K562 (cell line): ENCODE results near the gene ZNF778. TPM values are rescaled to one million over a fixed set of nuclear protein-coding genes. Genes with fewer than 3 reads are reported as not detected.
A peak's percentile ranks its signal among the peaks of the same experiment; 100 is the strongest.

Source experiments
- CBX2 ChIP-seq: fragments of 200-600 bp; sonication (generic); IDR thresholded peaks from one replicate; pipeline ENCODE4 v1.6.1; 2012; ENCODE audit warnings: mild to moderate bottlenecking, low read length, inconsistent platforms; ENCODE audit not compliant: insufficient read depth, poor library complexity, severe bottlenecking
- DDX20 ChIP-seq: fragments of 450-650 bp; IDR thresholded peaks from 2 replicates; pipeline ENCODE4 v1.6.1; 2016; ENCODE audit warnings: missing genetic modification characterization, low read depth, mild to moderate bottlenecking, missing compliant biosample characterization, moderate library complexity
- HMG20A ChIP-seq: fragments of 450-650 bp; formaldehyde crosslinking; conservative IDR thresholded peaks from 2 replicates; pipeline ENCODE4 v1.4.0; 2020; ENCODE audit warnings: mild to moderate bottlenecking, mixed read lengths
- MLX ChIP-seq, 2 experiments: fragments of 450-650 bp in 1 of 2; sonication (generic) in 1 of 2; formaldehyde crosslinking; conservative IDR thresholded peaks; 2 replicates each; pipeline versions ENCODE4 v1.4.0 to v1.8.1; 2020 to 2022; ENCODE audit warnings: mild to moderate bottlenecking in 1 of 2, missing genetic modification reagents in 1 of 2
- NRF1 ChIP-seq, 2 experiments: fragments of 450-650 bp; IDR thresholded peaks in 1 of 2; conservative IDR thresholded peaks in 1 of 2; 2 replicates each; pipeline ENCODE4 v1.6.1; 2014; ENCODE audit warnings: mild to moderate bottlenecking in 2 of 2
- RBM25 ChIP-seq: fragments of 200-400 bp; formaldehyde crosslinking; IDR thresholded peaks from 2 replicates; pipeline ENCODE4 v1.6.1; 2018; ENCODE audit warnings: low read length, low read depth, moderate library complexity; ENCODE audit not compliant: severe bottlenecking
- SAP30 ChIP-seq: fragments of 200-600 bp; sonication (generic); IDR thresholded peaks from 2 replicates; pipeline ENCODE4 v1.6.1; 2012; ENCODE audit warnings: borderline replicate concordance, low read depth, mild to moderate bottlenecking, moderate library complexity, low read length, control low read depth, inconsistent platforms; ENCODE audit not compliant: insufficient read depth, poor library complexity, severe bottlenecking
- TEAD1 ChIP-seq, 2 experiments: fragments of 450-650 bp in 1 of 2; sonication (generic) in 1 of 2; formaldehyde crosslinking; IDR thresholded peaks; 2 replicates each; pipeline versions ENCODE4 v1.4.0 to v1.8.0; 2020 to 2022; ENCODE audit warnings: mild to moderate bottlenecking in 2 of 2, missing genetic modification reagents in 1 of 2
- USF2 ChIP-seq: sonication (generic); formaldehyde crosslinking; IDR thresholded peaks from 2 replicates; pipeline ENCODE4 v1.5.0; 2020; ENCODE audit warnings: missing genetic modification reagents
- ZNF561 ChIP-seq: fragments of 450-650 bp; formaldehyde crosslinking; conservative IDR thresholded peaks from 2 replicates; pipeline ENCODE4 v1.4.0; 2020; ENCODE audit warnings: mild to moderate bottlenecking, moderate library complexity
- polyA plus RNA-seq, 8 experiments: library from polyadenylated mRNA; depleted of rRNA in 4 of 8; stranded (reverse) in 5 of 8; unstranded in 3 of 8; fragments of >200 nt; fragmentation: Nextera tagmentation in 2 of 8; fragmentation: Illumina TruSeq in 1 of 8; extraction: Ambion mirVana in 2 of 8; extraction: Trizol in 1 of 8; gene quantifications; 2 replicates each; pipeline versions ENCODE4 v1.2.1 to v1.2.3, GENCODE V29; 2011 to 2014; ENCODE audit warnings: inconsistent platforms in 1 of 8, missing spikeins in 1 of 8
- total RNA-seq, 7 experiments: library from RNA; depleted of rRNA in 6 of 7; stranded (reverse); fragments of >200 nt in 6 of 7; fragmentation: Illumina TruSeq in 2 of 7; extraction: Trizol in 2 of 7; gene quantifications; 2 replicates each; pipeline versions ENCODE4 v1.2.1 to v1.2.3, GENCODE V29; 2011 to 2021; ENCODE audit warnings: low replicate concordance in 1 of 7
- TF ChIP-seq, protein P1 (sequence below): sonication (generic); formaldehyde crosslinking; IDR thresholded peaks from 2 replicates; pipeline ENCODE4 v1.8.0; 2022; ENCODE audit warnings: mild to moderate bottlenecking, missing genetic modification reagents, borderline replicate concordance
- TF ChIP-seq, protein P2 (sequence below): fragments of 450-650 bp; IDR thresholded peaks from 2 replicates; pipeline ENCODE4 v1.6.1; 2016

The ZNF778 gene
- total and polyA plus RNA-seq, 9 of the 15 experiments (the other 6 are each of a cell fraction or from before 2014, with no cell fraction given) = 0.70 to 60.6 (median 7.5) TPM

DNA sequence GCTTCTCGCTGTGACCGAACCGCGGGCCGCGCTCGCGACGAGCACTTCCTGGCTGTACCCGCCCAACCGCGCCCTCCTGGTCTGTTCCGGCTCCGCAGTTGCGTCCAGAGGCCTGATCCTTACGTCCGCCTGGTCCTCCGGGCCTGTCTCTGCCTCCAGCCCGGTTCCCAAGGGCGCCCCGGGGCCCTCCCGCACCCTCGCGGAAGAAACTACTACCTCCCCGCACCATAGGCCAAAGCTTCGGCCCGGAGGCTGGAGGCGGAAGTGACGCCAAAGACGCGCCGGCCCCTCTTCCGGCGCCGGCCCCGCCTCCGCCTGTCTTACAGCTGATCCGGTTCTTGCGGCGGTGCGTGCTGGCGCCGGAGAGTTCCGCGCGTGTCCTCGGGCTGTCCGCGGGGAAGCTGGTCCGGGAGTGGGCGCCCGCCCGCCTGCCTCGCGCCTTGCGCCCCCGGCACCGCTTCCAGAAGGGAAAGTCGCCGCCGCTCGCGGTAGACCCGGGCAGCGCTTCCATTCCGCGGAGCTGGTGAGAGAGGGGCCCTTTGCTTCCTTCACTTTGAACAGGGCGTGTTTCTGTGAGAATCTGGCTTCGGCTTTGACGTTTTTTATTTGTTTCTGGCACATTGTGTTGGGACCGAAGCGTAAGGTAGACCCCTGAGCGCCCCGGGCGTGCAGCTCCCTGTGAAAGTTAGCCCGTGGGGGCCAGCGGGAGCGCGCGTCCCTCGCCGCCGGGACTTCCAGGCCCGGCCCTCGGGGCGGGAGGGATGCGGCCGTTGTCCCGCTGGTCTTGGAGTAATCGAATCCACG is at the start of gene ZNF778 (continued):
- TF ChIP-seq NRF1 (conservative IDR thresholded peaks at IDR 0.05 in 1 of 2, IDR thresholded peaks at IDR 0.05 in 1 of 2) (peak; percentile 48 to 66; a peak in 3 of 4 replicates), TEAD1 (CRISPR knock-in tag; IDR thresholded peaks at IDR 0.05) (no peak), MLX (CRISPR knock-in tag; conservative IDR thresholded peaks at IDR 0.05) (no peak), DDX20 (no peak), CBX2 (no peak), USF2 (CRISPR knock-in tag) (no peak), RBM25 (no peak), HMG20A (no peak), ZNF561 (CRISPR knock-in tag) (no peak), SAP30 (peak; percentile 98)
- TF ChIP-seq, protein P1, sequence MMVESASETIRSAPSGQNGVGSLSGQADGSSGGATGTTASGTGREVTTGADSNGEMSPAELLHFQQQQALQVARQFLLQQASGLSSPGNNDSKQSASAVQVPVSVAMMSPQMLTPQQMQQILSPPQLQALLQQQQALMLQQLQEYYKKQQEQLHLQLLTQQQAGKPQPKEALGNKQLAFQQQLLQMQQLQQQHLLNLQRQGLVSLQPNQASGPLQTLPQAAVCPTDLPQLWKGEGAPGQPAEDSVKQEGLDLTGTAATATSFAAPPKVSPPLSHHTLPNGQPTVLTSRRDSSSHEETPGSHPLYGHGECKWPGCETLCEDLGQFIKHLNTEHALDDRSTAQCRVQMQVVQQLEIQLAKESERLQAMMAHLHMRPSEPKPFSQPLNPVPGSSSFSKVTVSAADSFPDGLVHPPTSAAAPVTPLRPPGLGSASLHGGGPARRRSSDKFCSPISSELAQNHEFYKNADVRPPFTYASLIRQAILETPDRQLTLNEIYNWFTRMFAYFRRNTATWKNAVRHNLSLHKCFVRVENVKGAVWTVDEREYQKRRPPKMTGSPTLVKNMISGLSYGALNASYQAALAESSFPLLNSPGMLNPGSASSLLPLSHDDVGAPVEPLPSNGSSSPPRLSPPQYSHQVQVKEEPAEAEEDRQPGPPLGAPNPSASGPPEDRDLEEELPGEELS = no peak
- TF ChIP-seq, protein P2, sequence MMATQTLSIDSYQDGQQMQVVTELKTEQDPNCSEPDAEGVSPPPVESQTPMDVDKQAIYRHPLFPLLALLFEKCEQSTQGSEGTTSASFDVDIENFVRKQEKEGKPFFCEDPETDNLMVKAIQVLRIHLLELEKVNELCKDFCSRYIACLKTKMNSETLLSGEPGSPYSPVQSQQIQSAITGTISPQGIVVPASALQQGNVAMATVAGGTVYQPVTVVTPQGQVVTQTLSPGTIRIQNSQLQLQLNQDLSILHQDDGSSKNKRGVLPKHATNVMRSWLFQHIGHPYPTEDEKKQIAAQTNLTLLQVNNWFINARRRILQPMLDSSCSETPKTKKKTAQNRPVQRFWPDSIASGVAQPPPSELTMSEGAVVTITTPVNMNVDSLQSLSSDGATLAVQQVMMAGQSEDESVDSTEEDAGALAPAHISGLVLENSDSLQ = peak; percentile 57; the same call in 1 of the 2 replicates
